GM12872 (cell line): ENCODE measurements around the gene CTTNBP2.

ENCODE experiments used
- TF ChIP-seq, protein P1 (sequence below): IDR thresholded peaks from 3 replicates; pipeline ENCODE4 v1.5.1; 2011; ENCODE audit warnings: low read depth, mild to moderate bottlenecking, low read length, moderate library complexity; ENCODE audit not compliant: insufficient read depth

CTTNBP2 gene

DNA sequence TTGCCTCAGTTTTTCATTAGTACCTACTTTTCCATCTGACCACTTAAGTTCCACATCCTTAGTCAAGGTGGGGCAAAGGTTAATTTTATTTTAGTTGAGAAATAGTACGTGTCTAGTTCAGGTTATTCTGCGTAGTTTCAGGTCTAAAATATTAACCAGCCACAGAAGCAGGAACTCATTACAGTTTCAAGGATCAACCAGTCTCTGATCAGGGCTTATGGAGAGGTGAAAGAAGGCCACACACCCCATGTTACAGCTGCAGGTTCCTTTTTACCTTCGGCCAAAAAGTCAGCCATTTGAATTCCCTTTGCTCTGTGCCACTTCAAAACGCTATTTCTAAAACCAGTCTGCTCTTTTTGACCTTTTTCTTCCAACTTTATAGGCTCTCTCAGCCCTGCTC is 134.2 kb downstream of the CTTNBP2 start:
- TF ChIP-seq, protein P1, sequence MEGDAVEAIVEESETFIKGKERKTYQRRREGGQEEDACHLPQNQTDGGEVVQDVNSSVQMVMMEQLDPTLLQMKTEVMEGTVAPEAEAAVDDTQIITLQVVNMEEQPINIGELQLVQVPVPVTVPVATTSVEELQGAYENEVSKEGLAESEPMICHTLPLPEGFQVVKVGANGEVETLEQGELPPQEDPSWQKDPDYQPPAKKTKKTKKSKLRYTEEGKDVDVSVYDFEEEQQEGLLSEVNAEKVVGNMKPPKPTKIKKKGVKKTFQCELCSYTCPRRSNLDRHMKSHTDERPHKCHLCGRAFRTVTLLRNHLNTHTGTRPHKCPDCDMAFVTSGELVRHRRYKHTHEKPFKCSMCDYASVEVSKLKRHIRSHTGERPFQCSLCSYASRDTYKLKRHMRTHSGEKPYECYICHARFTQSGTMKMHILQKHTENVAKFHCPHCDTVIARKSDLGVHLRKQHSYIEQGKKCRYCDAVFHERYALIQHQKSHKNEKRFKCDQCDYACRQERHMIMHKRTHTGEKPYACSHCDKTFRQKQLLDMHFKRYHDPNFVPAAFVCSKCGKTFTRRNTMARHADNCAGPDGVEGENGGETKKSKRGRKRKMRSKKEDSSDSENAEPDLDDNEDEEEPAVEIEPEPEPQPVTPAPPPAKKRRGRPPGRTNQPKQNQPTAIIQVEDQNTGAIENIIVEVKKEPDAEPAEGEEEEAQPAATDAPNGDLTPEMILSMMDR, result no peak

DNA sequence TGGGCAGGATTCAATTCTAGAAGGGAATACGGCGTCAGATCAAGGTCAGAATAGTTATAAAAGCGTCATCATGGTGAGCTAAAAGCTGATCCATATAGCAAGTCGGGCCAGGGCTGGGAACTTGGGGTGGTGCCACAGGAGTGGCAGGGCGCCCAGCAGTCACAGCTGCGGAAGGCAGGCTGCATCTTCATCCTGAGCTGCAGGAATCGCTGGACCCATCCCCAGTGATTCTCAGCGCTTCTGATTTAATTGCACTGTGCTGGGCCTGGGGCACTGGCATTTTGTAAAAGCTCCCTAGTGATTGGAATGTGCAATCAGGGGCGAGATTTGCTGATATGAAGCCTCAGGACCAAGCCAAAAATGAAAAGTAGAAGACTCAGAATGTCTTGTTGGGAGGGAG is 135.3 kb downstream of the CTTNBP2 start:
- TF ChIP-seq, protein P1, result no peak

DNA sequence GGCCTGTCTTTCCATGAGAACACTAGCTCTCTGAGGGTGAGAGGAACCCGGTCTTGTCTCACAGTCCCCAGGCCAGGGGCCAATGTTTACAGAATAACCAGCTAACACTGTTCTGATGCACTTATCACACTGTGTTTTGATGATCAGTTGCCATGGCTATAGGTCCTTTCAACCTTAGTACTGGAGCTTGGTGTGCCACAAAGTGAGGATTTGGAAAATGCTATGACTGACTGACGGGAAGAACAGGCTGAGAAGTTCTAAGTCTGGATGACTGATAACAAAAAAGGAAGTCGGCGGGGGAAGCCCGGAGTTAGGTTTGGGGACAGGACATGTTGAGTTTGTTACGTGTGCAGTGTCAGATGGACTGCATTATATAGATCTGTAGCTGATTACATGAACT is 141.8 kb downstream of the CTTNBP2 start:
- TF ChIP-seq, protein P1, result no peak

DNA sequence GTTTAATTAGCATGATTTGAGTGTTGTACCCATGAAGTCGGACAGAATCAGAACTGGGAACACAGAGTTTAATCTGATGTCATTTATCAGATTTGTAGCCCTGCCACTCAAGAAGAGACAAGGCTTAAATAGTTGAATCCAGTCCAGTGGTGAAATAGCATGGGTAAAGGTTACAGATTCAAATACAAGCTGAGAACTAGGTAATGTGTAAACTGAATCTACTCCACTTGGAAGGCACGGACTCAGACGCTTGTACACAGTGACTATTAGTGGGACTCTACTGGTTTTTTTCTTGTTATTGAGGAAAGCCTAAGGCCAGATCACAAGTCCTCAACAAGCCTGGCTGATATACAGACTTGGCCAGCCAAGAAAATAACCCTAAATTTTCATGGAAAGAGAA is 142.9 kb downstream of the CTTNBP2 start:
- TF ChIP-seq, protein P1, result no peak

DNA sequence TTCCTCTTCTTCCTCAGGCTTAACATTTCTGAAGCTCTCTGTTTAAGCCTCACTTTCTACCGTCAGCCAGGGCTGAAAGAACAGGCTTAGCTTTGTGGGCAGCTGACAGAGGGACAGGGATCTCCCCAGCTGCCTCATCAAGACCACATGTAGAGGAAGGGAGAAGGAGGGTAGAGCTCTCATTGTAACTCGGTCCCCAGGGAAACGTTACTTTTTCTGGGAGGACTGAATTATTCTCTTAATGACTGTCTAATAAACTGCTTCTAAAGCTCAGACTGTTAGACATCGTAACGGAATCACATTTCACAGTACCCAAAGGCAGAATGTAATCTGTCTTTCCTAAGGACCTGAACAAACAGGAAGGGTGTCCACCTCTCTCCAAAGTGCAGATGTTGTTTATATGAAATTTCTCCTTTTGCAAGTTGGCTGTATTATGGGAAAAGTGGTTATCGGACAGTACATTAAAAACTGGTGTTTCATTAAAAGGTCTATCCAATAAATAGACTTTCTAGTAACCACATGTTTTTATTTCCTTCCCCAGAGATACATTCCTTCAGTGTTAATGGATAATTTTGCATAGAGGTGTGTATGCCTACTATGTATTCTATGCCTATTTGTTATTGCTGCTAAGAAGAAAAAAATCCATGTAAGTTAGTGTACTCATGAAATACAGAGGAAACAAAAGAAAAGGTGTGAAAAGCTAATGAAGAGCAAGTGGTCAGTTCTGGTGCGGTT is 144.2 kb downstream of the CTTNBP2 start:
- TF ChIP-seq, protein P1, result no peak

DNA sequence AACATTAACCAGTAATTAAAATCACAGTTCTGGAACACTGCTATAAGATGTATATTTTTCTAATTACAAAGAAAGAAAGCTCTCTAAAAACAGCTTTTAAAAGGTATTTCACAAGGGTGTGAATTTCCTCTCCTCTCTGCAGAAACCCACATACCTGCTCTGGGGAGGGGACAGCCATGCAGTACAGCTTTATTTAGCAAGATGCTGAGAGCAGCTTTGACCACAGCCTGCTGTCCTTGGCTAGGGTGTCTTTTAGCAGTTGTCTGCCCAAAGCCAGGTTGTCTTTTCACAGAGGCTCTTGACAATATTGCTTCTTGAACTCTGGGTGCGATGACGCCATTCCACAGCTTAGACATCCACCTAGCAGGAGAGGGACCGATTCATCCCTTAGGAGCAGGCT is 148.3 kb downstream of the CTTNBP2 start:
- TF ChIP-seq, protein P1, result no peak

DNA sequence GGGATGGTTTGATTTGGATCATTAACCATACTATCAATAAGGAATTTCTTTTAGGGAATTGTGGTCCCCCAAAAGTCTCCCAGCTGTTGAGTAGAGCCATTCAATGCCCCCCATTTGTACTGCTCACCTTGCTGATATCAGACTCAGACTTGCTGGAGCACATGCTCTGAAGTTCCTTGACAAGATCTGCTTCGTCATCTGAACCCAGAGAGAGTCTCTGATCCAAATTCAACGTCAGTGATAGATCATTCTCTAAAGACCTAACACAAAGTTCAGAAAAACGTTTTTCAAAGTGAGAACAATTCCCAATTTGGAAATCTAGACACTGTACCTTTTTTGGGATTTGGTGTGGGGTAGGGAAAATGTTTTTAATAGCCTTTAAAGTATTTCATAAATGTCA is 153.9 kb downstream of the CTTNBP2 start:
- TF ChIP-seq, protein P1, result no peak
